Ovary (tissue), 9 donors: ENCODE measurements around the gene DENND1A. TPM values are rescaled to one million over a fixed set of nuclear protein-coding genes. Genes with fewer than 3 reads are reported as not detected.
"Not testable (repeated sequence)": the region's sequence is repeated elsewhere in the genome, so short reads cannot be mapped to it uniquely, and the experiment has no call there.

Experiments
- DNase-seq, 5 donors: peaks; one replicate each; pipeline ENCODE4 v3.0.0-alpha.2; 2019 to 2020
- H3K27ac ChIP-seq, 2 donors: fragments of 200-600 bp; one replicate each; pipeline versions ENCODE4 v1.5.1 to v1.8.0; 2019 to 2022
- H3K27me3 ChIP-seq: fragments of 200-600 bp; one replicate; pipeline ENCODE4 v1.8.0; 2022
- H3K36me3 ChIP-seq: fragments of 200-600 bp; sonication (generic); one replicate; pipeline ENCODE4 v1.5.1; 2019
- H3K4me1 ChIP-seq: one replicate; pipeline ENCODE4 v1.8.1; 2013; ENCODE audit warnings: mild to moderate bottlenecking, moderate library complexity; ENCODE audit not compliant: insufficient read depth
- H3K4me3 ChIP-seq: fragments of 200-600 bp; sonication (generic); one replicate; pipeline ENCODE4 v1.5.1; 2017
- H3K9me3 ChIP-seq, 2 donors: fragments of 200-600 bp in 1 of 2; sonication (generic) in 1 of 2; one replicate each; pipeline versions ENCODE4 v1.5.1 to v1.8.1; 2013 to 2019; ENCODE audit warnings: mild to moderate bottlenecking in 1 of 2, moderate library complexity in 1 of 2
- CTCF ChIP-seq, 3 donors: fragments of 450-650 bp in 2 of 3; fragments of 200-600 bp in 1 of 3; IDR thresholded peaks; one replicate each; pipeline versions ENCODE4 v1.5.1 to v1.8.0; 2016 to 2022; ENCODE audit warnings: antibody characterized with exemption in 3 of 3, mild to moderate bottlenecking in 1 of 3
- EP300 ChIP-seq: sonication (generic); formaldehyde crosslinking; IDR thresholded peaks from one replicate; pipeline ENCODE4 v1.6.1; 2017; ENCODE audit warnings: antibody characterized with exemption
- POLR2A ChIP-seq: fragments of 450-650 bp; IDR thresholded peaks from one replicate; pipeline ENCODE4 v1.6.1; 2017; ENCODE audit warnings: antibody characterized with exemption, mild to moderate bottlenecking, moderate library complexity
- WGBS, 3 donors: extraction: QIAGEN DNeasy Blood & Tissue Kit in 1 of 3; methylation state at CpG; one replicate each; pipeline versions ENCODE4 v1.1.5 to v1.1.7; 2013 to 2017; 5-methylcytosine and 5-hydroxymethylcytosine counted together
- intact Hi-C, 4 donors: fragments of 100-400 bp; cut with DNase I; formaldehyde crosslinking; loops; one replicate each; pipeline versions ENCODE4 v1.11.0 to v1.15.1; 2022 to 2023
- polyA plus RNA-seq, 2 donors: library from polyadenylated mRNA; stranded (reverse); fragments of 200-250 nt in 1 of 2; fragments of 350-450 nt in 1 of 2; fragmentation: Illumina TruSeq in 1 of 2; extraction: RNeasy Lipid Tissue Mini Kit (QIAGEN cat#74804) in 1 of 2; gene quantifications; one replicate each; pipeline ENCODE4 v1.2.3, GENCODE V29; 2013 to 2014
- total RNA-seq, 7 donors: library from RNA; depleted of rRNA in 2 of 7; stranded (reverse); fragments of >200 nt in 2 of 7; fragmentation: NEBNext Ultra II Directional in 3 of 7; extraction: Animal tissue kit (Norgen Biotek cat#: 25700) in 3 of 7; gene quantifications; one replicate each; pipeline versions ENCODE4 v1.1.0 to v1.2.4, GENCODE V29; 2016 to 2023
- donor health status: DM: no; HTN: no; CAD: no; lungs with moderate emphysema.
- donor health status: DM: no; HTN: no; CAD: no.
- donor health status: Bipolar disorder and iron deficiency.
- donor health status: DM: yes; HTN: yes; CAD: no.
- donor health status: DM: no; HTN: no; CAD: no.
- donor health status: DM: yes; HTN: yes; CAD: no.

The DENND1A gene
- total and polyA plus RNA-seq, 9 donors = 10.4 to 24.5 (median 17.1) TPM

DNA sequence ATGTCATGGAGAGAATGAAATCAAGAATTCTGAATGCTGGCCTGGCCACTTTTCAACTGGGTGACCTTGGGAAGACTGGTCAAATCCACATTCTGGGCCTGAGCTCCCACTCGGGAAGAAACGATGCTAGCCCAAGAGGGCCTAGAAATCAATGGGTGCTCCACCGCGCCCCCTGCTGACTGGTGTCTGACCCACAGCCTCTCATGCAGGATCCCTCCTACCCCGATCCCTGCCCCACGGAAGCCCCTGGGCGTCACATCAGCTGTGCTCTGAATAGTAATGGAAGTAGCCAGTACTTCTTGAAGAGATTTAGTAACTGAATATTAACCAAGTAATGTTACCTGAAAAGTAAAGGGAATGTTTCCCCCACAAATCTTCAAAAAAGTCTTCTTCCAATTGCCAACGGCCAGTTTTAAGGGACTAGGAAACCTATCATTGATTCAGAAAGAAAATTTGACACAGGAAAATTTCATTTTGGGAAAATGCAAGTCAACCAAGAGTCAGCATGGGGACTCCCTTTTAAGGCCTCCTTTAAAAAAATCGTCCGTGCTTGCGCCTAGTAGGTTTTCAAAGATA lies 530.0 kb downstream of the DENND1A start:
- no peaks in the 10 kb centered on the region for H3K27me3 ChIP-seq
- H3K9me3 ChIP-seq = no peaks in the 10 kb centered on the region
- WGBS, 3 donors = 67 to 75% (median 68%) methylated on average over 11 of the region's 11 CpGs
- intact Hi-C loops = no loop called here
- TF ChIP-seq CTCF (IDR thresholded peaks at IDR 0.05) = no peak
- no peak for TF ChIP-seq POLR2A
- no peak overlapping the region for H3K27ac ChIP-seq
- no peak overlapping the region for H3K4me3 ChIP-seq
- no peaks in the 10 kb centered on the region for H3K4me1 ChIP-seq
- DNase-seq = no peak
- no peaks in the 10 kb centered on the region for H3K36me3 ChIP-seq

GRCh38 chr9:123398938-123399337 lies 531.0 kb downstream of the DENND1A start:
- DNase-seq, H3K36me3 ChIP-seq, H3K9me3 ChIP-seq, intact Hi-C loops, H3K27me3 ChIP-seq, H3K4me3 ChIP-seq, H3K27ac ChIP-seq, H3K4me1 ChIP-seq: not testable (repeated sequence)
- WGBS, 3 donors = 93 to 96% (median 95%) methylated on average over 14 of the region's 14 CpGs

- H3K27me3 ChIP-seq = no peaks in the 10 kb centered on the region
- TF ChIP-seq CTCF (IDR thresholded peaks at IDR 0.05) (no peak), POLR2A (no peak), EP300 (no peak)
- no peaks in the 10 kb centered on the region for H3K36me3 ChIP-seq
- H3K9me3 ChIP-seq = no peaks in the 10 kb centered on the region
- no peak overlapping the region for H3K4me3 ChIP-seq
- H3K27ac ChIP-seq = no peak overlapping the region
- no peak for DNase-seq
- H3K4me1 ChIP-seq = peaks cover 1% of the 10 kb centered on the region
- intact Hi-C loops = no loop called here
- WGBS, 3 donors = 83 to 91% (median 85%) methylated on average over 4 of the region's 4 CpGs
Measured at GRCh38 chr9:123397975-123398374, 532.0 kb downstream of the DENND1A start.

- Histone ChIP-seq H3K27ac (no peak overlapping the region), H3K4me3 (no peak overlapping the region), H3K9me3 (no peaks in the 10 kb centered on the region), H3K27me3 (no peaks in the 10 kb centered on the region), H3K4me1 (peaks cover 1% of the 10 kb centered on the region), H3K36me3 (no peaks in the 10 kb centered on the region)
- no peak for DNase-seq
- WGBS, 3 donors = 86 to 90% (median 87%) methylated on average over 24 of the region's 24 CpGs
- TF ChIP-seq POLR2A = no peak
- TF ChIP-seq EP300 = no peak
- TF ChIP-seq CTCF (IDR thresholded peaks at IDR 0.05) = no peak
- intact Hi-C loops = no loop called here
Measured at GRCh38 chr9:123395689-123396511, 534.0 kb downstream of the DENND1A start.

GRCh38 chr9:123395276-123395688 lies 534.6 kb downstream of the DENND1A start:
- no peak overlapping the region for H3K4me3 ChIP-seq
- H3K4me1 ChIP-seq = peaks cover 1% of the 10 kb centered on the region
- WGBS, 3 donors = 55 to 66% (median 64%) methylated on average over 5 of the region's 5 CpGs
- H3K27ac ChIP-seq = no peak overlapping the region
- intact Hi-C loops = no loop called here
- no peaks in the 10 kb centered on the region for H3K9me3 ChIP-seq
- no peaks in the 10 kb centered on the region for H3K36me3 ChIP-seq
- DNase-seq = no peak
- TF ChIP-seq CTCF (IDR thresholded peaks at IDR 0.05) (no peak), POLR2A (no peak), EP300 (no peak)
- no peaks in the 10 kb centered on the region for H3K27me3 ChIP-seq
